T-helper 1 cell (primary cell): ENCODE data around the gene ELMOD1.

ENCODE experiments used
- DNase-seq, 5 donors: peaks; one replicate each; pipeline ENCODE4 v3.0.0-alpha.2; 2012 to 2020

Gene ELMOD1

DNA sequence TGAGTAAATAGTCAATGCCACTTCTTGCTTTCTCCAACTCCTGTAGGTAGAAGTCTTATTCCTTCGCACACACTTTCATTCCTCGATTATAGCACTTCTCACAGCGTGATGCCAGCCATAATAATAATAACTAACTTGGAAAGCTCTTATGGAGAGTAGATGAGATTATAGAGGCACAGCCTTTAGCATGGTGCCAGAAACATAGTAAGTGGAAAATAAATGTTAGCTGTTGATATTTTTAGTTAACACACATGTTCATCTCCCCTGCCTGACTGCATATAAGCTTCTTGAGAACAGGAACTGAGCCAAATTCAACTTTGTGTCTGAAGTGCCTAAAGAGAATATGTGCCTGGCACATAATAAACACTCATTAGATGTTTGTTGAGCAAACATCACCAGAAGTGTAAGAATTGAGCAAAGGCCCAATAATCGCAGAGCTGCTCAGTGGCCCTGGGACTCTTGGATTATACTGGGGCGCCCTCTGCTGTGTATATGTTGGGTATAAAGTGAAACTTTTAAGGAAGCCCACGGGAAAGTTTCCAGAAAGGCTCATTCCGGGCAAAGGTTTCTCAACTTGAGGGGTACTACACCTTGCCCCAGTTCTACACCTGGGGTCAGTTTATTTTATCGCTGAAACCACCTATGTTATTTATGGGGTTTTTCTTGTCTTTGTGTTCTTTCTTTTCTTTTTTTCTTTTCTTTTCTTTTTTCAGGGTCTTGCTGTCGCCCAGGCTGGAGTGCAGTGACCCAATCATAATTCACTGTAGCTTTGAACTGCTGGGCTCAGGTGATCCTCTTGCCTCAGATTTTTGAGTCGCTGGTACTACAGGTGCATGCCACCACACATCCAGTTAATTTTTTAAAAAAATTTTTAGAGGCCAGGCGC is 98.6 kb downstream of the ELMOD1 start:
- DNase-seq = peak in 4 of 5 donors; percentile 15 to 49 (median 26)

DNA sequence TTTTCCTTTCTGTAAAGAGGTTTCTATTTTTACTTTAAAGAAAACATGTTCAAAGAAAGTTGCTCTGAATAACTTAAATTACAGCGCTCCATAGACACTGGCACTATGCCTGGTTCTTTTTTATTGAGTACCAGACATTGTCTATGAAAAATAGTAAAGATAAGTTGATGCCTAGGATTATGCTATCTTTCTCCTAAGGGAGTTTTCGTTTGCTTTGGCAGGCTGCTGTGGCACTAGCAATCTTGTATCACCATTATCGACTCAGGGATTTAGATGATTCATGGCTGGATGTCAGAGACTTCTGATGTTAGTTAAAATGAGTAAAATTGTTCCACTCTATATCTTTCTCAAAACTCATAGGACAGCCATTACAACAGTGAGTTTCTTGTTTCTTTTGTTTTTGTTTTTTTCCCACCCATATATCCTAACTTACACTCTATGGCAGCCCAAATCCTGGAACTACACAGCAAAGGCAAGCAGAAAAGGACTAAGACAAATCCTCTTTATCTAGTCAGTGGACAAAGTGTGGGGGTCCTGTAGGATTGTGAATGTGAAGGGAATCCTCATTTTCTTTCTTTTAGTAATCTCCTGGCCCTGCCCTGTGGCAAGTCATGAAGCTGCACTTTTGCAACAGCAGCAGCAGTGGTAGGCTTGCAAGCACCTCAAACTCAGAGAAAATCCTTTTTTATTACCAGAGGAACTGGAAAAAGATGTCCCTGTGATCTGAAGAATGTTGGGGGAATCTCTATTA is 100.2 kb downstream of the ELMOD1 start:
- no peak for DNase-seq

DNA sequence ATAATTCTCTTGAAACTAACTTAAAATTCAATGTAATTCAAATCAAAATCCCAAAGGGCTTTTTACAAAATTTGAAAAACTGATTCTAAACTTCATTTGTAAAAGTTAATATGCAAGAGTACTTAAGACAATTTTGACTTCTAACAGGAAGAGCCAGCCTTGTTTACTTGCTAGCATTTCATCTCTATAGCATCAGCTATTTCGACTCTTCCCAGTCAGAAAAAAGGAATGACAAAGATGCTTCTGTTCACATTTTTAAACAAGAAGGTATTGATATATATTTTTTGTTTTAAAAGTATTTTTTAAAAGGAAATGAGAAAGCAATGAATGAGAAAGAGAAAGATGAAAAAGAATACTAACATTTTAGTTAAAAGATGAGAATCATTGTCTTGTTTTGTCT is 104.5 kb downstream of the ELMOD1 start:
- no peak for DNase-seq

DNA sequence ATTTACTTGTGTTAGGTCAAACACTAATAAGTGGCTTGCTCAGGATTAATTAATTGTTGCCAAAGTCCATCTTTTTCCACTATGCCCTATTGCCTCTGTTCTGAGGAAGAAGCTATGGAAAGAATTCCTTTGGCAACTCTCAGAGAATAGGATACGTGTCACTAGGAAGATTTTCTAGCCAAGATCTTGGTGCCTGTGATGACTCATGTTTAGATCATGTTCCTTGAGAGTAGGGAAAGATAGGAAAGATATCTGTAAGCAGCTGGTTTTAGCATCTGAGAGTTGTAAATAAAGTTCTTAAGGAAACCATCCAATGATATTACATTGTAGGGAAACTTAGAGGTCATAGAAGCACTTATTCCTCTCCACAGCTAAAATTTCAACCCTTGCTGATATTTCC is 105.2 kb downstream of the ELMOD1 start:
- DNase-seq = no peak

DNA sequence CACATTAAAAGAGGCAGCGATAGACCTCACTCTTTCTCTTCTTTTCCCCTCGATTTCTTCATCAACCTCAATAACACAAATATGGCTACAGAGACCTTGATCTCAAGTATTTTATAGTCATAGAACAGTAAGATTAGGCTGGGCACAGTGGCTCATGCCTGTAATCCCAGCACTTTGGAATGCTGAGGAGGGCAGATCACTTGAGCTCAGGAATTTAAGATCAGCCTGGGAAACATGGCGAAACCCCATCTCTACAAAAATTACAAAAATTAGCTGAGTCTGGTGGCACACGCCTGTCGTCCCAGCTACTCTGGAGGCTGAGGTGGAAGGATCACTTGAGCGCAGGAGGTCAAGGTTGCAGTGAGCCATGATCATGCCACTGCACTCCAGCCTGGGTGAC is 106.3 kb downstream of the ELMOD1 start:
- DNase-seq = no peak

DNA sequence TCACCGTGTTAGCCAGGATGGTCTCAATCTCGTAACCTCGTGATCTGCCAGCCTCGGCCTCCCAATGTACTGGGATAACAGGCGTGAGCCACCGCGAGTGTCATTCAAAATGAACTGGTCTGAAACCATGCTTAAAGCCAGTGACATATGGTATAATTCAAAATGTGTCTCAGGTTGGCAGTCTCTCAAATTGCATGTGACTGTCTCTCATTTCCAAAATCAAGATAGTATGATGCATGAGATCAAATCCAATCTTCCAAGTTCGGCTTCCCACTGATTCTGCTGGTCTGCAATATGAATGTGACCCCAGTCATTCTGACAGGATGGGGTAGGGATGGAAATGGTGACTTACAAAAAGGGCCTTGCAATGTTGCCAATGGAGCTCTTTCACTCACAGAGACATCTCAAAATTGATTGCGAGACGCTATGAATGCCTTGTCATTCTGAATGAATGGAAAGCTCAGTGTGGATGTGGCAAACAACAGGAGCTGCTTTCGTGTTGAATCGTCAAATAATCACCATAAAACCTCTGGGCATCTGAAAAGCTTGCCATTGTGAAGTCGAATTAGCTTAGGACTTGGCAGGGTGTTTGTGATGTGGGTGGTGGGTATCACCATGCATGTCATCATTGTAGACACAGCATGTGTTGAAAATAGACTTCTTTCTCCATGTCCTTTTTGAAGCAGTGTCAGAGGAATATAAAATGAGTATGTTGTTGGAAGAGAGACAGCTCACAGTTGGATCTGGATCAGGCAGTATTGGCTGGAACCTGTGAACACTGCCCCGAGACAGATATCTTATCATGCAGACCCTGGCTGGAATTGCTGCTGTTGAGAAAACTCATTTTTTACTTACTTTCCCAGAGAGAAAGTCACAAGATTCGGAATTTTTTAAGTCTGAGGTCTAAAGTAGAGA is 108.7 kb downstream of the ELMOD1 start:
- no peak for DNase-seq

DNA sequence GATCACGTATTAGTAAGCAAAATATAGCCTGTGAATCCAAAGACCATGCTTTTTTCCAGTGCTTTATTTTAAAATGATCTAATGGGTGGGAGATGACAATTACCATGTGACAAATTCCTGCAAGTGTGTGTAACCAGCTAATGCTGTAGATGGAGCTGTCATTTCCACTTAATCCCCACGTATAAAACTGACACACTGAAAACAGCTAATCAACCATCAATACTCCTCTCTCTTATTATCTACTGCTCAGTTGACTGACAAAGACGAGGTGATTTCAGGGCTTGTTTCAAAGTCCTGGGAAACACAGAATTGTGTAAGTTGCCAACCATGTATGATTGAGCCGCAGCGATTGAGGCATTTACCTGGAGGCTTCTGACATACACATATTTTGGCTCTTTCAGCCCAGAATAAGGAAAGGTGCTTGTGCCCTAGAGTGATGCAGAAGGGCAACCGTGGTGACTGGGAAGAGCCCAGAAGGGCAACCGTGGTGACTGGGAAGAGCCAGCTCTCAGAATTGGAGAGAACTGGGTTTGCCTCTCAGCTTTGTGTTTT is 111.2 kb downstream of the ELMOD1 start:
- no peak for DNase-seq

DNA sequence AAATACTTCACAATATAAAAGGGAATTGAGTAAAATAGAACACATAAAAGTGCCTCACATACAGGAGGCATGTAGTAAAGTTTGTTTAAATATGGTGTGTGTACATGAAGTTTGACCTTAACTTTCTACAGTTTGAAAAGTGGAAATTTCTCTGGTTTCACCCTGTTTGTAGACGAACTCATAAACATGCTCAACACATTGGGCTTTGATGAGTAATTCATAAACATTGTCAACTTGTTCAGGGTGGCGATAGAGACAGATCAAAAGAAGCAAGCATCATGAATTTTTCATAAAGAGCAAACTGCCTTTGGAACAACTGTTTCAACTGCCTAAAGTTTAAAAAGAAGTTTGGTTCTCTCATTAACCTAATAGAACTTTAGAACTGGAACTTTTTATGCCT is 111.8 kb downstream of the ELMOD1 start:
- no peak for DNase-seq

DNA sequence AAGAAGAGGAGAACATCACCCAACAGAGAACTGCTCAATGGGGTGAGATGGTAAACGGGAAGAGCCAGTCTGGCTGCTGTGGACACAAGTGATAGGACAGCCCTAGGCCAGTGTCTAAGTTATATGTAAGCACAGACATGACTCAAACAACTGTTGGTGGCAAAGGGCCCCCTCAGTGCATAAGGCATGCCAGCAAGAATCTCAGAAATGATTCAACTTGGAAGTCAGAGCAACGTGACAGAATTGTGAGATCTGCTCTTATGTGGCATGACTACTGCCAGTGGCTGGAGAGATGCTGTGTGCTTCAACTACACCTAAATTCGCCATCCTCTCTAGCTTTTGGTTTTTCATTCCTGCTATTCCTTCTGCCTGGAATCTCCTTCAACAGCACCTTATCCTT is 113.5 kb downstream of the ELMOD1 start:
- DNase-seq = no peak

DNA sequence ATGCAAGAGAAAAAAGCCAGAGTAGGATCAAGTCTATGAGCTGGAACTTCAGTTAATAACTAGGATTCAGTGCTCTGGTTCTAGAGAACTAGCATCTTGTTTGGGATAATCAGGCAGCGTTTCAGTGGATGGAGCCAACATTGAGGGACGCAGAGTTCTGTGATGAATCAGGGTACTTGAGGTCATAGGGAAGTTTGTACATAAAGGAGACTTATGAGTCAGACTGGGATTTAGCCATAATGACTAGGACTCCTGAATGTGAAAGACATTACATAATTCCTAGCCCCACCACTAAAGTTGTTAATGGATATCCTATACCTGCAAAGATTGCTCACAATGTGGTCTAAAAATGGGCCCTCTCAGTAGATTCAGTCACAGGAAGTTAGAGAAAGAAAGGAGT is 114.1 kb downstream of the ELMOD1 start:
- DNase-seq = no peak

DNA sequence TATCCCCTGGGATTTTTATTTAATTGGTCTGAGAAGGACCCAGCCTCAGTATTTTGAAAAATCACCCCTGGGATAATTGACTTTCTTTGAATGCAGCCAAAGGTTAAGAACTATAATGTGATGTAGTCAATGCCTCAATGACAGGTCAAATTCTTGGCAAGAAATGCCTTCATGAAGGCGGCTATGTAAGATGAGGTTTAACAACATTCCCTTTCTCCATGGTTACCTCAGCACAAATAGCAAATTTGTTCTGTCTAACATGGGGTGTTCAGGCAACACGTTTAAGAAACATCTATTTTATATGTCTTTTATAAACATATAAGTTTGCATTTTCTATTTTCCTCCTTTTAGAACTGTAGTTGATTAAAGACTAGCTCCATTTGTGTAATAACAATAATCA is 115.6 kb downstream of the ELMOD1 start:
- no peak for DNase-seq

DNA sequence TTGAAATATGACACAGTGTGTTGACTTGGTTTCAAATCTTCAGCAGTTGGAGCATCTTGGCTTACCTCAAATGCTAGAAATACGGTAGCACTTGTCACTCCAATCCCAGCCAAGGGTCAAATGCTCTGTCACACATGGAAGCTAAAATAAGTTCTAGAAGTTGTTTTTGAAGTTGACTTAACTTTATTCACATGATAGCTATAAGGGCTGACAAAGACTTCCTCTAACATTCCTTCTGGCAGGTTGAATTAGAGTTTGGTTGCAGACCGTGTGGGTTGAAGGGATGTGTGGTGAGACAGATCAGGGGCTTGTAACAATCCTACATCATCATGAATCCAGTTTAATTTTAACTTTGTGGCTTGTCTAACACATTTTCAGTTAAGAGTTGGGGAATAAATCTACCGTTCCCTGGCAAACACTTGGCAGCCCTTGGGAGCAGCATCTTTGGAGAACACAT is 116.3 kb downstream of the ELMOD1 start:
- no peak for DNase-seq

DNA sequence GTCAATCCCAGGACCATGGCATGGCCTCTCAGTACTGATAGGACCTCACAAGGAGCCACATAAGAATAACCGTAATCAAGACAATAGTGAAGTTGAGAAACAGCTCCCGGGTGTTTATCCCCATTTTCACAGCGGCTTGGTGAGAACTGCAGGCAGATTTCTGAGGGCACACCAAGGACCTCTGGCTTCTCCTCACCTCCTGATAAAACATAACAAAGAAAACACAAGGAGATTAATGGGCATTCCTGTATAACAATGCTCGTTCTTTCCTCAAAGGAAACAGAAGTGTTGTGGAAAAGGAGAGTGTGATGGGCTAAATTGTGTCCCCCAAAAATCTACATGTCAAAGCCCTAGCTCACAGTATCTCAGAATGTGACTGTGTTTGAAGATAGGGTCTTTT is 116.9 kb downstream of the ELMOD1 start:
- no peak for DNase-seq

DNA sequence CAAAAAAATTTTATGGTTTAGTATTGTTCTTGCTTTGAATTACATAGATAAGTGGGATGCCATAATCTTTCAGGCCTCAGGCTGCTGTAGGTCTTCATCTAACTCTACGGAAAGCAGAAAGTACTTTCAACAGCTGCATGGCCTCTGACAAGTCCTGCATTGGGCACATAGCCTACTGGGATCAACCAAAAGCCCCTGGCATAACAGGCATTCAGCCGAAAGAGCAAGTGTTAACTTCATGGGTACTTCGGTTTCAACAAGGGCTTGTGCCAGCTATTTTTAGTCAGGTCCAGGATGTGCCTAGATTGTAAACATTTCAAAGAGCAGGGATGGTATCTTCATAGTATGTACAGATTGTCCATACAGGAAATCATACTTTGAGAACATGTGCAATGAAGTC is 117.8 kb downstream of the ELMOD1 start:
- no peak for DNase-seq

DNA sequence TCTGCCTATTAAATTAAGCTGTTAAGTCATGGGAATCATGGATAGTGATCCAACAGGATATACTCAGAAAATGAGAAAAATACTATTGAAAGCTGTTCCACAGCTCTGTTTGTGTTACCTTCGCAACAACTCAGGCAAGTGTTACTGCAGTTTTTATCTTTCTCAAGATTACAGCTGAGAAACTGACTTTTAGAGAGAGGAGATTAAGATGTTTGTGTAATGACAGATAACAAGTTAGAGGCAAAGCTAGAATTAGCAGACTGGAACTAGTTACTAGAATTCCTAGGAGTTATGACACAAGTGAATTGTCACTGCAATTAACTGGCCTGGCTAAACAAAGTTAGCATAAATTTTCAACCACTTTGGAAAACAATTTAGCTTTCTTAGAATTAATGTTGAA is 119.4 kb downstream of the ELMOD1 start:
- DNase-seq = no peak

DNA sequence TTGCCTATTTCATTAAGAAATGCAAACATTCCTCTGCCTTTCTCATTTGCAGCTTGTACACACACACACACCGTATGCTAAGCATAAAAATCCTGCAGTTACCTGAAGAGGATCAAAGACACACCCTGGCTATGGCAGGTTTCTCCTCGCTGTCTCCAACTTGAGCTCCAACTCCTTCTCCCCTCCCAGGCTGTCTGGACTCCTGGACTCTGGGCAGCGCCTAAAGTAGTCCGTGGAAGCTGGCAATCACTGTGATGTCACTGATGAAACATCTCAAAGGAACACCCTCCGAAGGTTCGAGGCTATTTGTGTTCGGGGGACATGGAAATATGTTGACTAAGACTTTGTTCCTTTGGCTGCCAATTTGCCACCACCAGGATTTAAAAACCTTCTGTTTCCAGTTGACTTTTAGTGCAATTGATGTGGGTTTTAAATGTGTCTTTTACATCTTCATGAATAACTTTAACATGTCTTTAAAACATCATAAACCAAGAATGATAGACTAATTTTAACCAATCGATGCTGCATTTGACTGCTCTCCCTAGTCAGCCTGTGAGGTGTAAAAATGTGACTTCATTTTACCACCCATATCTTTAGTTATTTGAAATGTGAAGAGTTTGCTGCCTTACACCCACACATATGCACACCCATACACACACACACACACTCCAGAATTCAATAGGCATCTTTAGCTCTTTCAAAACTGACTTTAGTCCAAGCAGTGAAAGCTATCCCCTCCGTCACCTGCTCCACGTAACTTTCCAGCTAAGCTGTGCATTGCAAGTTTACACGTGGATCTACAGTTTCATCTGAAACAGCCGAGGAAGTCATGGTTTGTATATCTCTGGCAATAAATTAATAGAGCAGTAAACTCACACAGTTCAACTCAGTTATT is 121.2 kb downstream of the ELMOD1 start, which contains the start of gene SLN:
Gene SLN, minus strand, starts transcription at position 196 of the 895 bp plus-strand sequence.
- DNase-seq = no peak

DNA sequence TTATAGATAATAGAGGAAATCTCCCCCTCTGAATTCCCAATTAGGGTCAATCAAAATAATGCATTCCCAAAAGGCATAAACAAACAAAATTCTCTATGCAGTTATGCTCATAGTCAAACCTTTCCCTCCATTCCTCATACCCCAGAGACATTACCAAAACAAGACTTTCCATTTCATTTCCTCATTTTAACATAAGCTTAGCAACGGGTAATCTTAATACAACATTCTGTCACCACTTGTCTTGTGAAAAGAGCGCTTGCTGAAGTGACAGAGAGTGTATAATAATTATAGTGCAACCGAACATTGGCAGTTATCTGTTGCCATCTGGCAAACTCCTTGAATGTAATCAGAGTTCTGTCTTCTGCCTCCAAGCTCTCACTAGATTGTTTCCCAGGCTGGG is 122.1 kb downstream of the ELMOD1 start:
- no peak for DNase-seq
